Uterus (tissue), 4 donors: Measurements from ENCODE around the gene ALDH3A2. TPM values are rescaled to one million over a fixed set of nuclear protein-coding genes. Genes with fewer than 3 reads are reported as not detected.
A peak's percentile ranks its signal among the peaks of the same experiment; 100 is the strongest.

Experiments used
- DNase-seq, 2 donors: peaks; one replicate each; pipeline ENCODE4 v3.0.0-alpha.2; 2019 to 2020
- H3K27ac ChIP-seq, 2 donors: fragments of 200-600 bp; sonication (generic); 1 replicate in 1 of 2; 2 replicates in 1 of 2; pipeline ENCODE4 v1.5.1; 2016 to 2018
- H3K27me3 ChIP-seq, 2 donors: fragments of 200-600 bp; sonication (generic); one replicate each; pipeline ENCODE4 v1.5.1; 2018 to 2019; ENCODE audit warnings: control low read depth in 1 of 2
- H3K36me3 ChIP-seq, 2 donors: fragments of 200-600 bp; sonication (generic); one replicate each; pipeline ENCODE4 v1.5.1; 2019; ENCODE audit warnings: control low read depth in 1 of 2
- H3K4me1 ChIP-seq, 2 donors: fragments of 200-600 bp; sonication (generic); one replicate each; pipeline ENCODE4 v1.5.1; 2018 to 2019; ENCODE audit warnings: control low read depth in 1 of 2
- H3K4me3 ChIP-seq, 2 donors: fragments of 200-600 bp; sonication (generic); 1 replicate in 1 of 2; 2 replicates in 1 of 2; pipeline ENCODE4 v1.5.1; 2018 to 2019; ENCODE audit warnings: mild to moderate bottlenecking in 1 of 2
- H3K9me3 ChIP-seq, 2 donors: fragments of 200-600 bp; sonication (generic); one replicate each; pipeline ENCODE4 v1.5.1; 2019; ENCODE audit warnings: control low read depth in 1 of 2
- CTCF ChIP-seq, 4 experiments: fragments of 200-600 bp in 2 of 4; fragments of 450-650 bp in 2 of 4; sonication (generic) in 2 of 4; IDR thresholded peaks; one replicate each; pipeline ENCODE4 v1.5.1; 2016 to 2019; ENCODE audit warnings: antibody characterized with exemption in 4 of 4, mild to moderate bottlenecking in 2 of 4, moderate library complexity in 1 of 4
- POLR2A ChIP-seq, 2 donors: fragments of 450-650 bp; IDR thresholded peaks; one replicate each; pipeline ENCODE4 v1.6.1; 2016; ENCODE audit warnings: antibody characterized with exemption in 2 of 2, mild to moderate bottlenecking in 1 of 2, moderate library complexity in 1 of 2
- intact Hi-C: fragments of 100-400 bp; cut with DNase I; formaldehyde crosslinking; loops from one replicate; pipeline ENCODE4 v1.15.1; 2023; ENCODE audit warnings: low total_unique reads
- total RNA-seq, 4 donors: library from RNA; depleted of rRNA in 3 of 4; stranded (reverse); fragments of >200 nt in 3 of 4; gene quantifications; one replicate each; pipeline versions ENCODE4 v1.1.0 to v1.2.4, GENCODE V29; 2014 to 2023
- donor health status: DM: yes; HTN: yes; CAD: no.

The ALDH3A2 gene
- total RNA-seq, 4 donors from 2014 or later: 19.0 to 166 (median 82.5) TPM

DNA sequence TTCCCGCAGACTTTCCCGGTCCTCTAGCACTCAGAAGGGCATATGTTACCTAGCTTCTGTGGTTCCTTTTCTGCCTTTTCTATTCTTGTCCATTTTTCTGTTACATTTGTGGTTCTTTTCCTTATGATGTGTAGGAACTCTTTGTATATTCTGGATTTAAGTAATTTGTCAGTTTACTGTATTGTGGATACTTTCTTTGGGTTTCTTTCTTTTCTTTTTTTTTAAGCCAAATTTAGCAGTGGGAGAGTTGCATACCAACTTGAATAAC lies 657 bp downstream of the ALDH3A2 start:
- intact Hi-C loops: no loop called here
- no peak for TF ChIP-seq POLR2A (IDR thresholded peaks at IDR 0.05)
- TF ChIP-seq CTCF (IDR thresholded peaks at IDR 0.05): no peak
- Histone ChIP-seq H3K27ac (peak overlapping the region; percentile 98 to 99), H3K9me3 (no peaks in the 10 kb centered on the region), H3K36me3 (no peaks in the 10 kb centered on the region), H3K4me3 (peak overlapping the region; percentile 67 to 81), H3K27me3 (no peaks in the 10 kb centered on the region), H3K4me1 (peaks cover 16 to 18% of the 10 kb centered on the region in 2 donors)
- no peak for DNase-seq

DNA sequence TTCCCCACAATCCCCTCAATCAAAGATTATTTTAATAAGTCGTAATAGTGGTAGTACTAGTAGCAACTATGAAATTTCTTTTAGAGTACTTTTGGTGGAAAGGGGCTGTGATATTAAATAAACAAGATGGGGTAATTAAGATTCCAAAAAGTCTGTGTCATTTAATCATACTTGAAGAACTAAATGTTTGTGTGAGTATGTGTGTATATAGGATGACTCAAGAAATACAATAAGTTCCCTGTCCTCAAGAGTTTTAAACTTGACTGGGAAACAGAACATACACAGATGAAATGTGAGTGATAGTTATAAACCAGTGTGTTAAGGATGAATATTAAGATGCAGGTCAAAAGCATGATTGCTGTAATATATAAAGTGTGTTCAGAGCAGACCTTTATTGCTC lies 2.3 kb downstream of the ALDH3A2 start:
- Histone ChIP-seq H3K27ac (peak overlapping the region in 1 of 2 donors; percentile 98), H3K27me3 (no peaks in the 10 kb centered on the region), H3K4me1 (peaks cover 9 to 18% of the 10 kb centered on the region in 2 donors), H3K36me3 (no peaks in the 10 kb centered on the region), H3K4me3 (peak overlapping the region in 1 of 2 donors; percentile 67), H3K9me3 (no peaks in the 10 kb centered on the region)
- intact Hi-C loops: no loop called here
- DNase-seq: no peak
- no peak for TF ChIP-seq CTCF (IDR thresholded peaks at IDR 0.05)
- no peak for TF ChIP-seq POLR2A (IDR thresholded peaks at IDR 0.05)

DNA sequence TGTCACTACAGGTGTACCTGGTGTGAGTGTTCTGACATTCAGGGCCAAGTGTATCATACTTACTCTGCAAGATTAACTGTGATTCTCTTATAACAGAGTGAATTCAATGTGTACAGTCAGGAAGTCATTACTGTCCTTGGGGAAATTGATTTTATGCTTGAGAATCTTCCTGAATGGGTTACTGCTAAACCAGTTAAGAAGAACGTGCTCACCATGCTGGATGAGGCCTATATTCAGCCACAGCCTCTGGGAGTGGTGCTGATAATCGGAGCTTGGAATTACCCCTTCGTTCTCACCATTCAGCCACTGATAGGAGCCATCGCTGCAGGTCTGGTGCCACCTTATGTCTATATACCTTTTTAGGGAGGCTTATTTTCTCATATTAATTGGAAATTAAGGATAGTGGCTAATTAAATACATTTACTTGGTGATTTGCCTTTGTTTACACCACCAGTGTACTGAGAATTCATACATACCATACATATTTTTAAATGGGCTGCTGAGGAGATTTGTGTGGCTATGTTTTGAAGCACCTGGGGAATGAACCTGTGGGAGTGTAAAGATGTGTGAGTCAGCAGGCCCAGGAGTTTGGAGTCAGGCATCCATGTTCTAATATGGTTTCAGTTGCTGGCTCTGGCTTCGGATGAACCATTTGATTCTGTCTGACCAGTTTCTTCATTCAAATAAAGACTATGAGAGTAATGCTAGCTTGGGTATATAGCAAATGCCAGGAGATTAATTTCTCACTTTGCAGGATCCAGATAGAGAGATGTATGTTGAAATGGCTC lies 3.1 kb downstream of the ALDH3A2 start:
- H3K9me3 ChIP-seq: no peaks in the 10 kb centered on the region
- no peak for TF ChIP-seq POLR2A (IDR thresholded peaks at IDR 0.05)
- TF ChIP-seq CTCF (IDR thresholded peaks at IDR 0.05): no peak
- no peak for DNase-seq
- H3K27ac ChIP-seq: peak overlapping the region in 1 of 2 donors; percentile 98
- H3K4me1 ChIP-seq: peaks cover 7 to 18% of the 10 kb centered on the region in 2 donors
- no peaks in the 10 kb centered on the region for H3K27me3 ChIP-seq
- H3K4me3 ChIP-seq: no peak overlapping the region
- intact Hi-C loops: no loop called here
- no peaks in the 10 kb centered on the region for H3K36me3 ChIP-seq

DNA sequence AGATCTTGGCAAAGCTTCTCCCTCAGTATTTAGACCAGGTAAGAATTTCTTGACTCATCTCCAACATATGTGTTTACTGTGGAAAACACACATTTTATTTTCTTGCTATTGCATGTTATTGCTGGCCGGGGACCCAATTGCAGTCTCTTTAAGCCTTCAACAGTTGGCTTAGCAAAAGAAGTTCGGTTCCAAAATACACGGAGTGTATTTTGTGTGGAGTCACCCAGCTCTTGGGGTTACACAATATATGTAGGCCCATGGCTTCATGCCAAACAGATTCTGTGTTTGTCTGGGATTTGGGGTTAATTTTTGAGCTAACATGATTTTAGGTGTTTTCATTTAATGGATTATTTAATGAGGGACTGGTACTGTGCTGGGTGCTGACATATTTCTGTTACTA lies 4.0 kb downstream of the ALDH3A2 start:
- Histone ChIP-seq H3K4me3 (no peak overlapping the region), H3K27me3 (no peaks in the 10 kb centered on the region), H3K4me1 (peaks cover 0 to 14% of the 10 kb centered on the region in 2 donors), H3K27ac (no peak overlapping the region), H3K9me3 (no peaks in the 10 kb centered on the region), H3K36me3 (no peaks in the 10 kb centered on the region)
- intact Hi-C loops: no loop called here
- TF ChIP-seq CTCF (IDR thresholded peaks at IDR 0.05): no peak
- no peak for TF ChIP-seq POLR2A (IDR thresholded peaks at IDR 0.05)
- no peak for DNase-seq

DNA sequence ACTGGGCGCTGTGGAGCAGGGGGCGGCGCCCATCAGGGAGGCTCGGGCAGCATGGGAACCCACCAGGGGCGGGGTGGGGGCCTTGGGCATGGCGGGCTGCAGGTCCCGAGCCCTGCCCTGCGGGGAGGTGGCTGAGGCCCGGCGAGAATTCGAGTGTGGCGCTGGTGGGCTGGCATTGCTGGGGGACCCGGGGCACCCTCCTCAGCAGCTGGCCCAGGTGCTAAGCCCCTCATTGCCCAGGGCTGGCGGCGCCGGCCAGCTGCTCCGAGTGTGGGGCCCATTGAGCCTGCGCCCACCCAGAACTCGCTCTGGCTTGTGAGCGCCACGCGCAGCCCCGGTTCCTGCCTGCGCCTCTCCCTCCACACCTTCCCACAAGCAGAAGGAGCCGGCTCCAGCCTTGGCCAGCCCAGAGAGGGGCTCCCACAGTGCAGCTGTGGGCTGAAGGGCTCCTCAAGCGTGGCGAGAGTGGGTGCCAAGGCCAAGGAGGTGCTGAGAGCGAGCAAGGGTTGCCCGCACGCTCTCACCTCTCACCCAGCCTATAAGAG lies 5.9 kb downstream of the ALDH3A2 start:
- no peak overlapping the region for H3K4me3 ChIP-seq
- H3K27me3 ChIP-seq: no peaks in the 10 kb centered on the region
- TF ChIP-seq POLR2A (IDR thresholded peaks at IDR 0.05) (no peak), CTCF (IDR thresholded peaks at IDR 0.05) (no peak)
- peaks cover 0 to 12% of the 10 kb centered on the region in 2 donors for H3K4me1 ChIP-seq
- intact Hi-C loops: no loop called here
- H3K36me3 ChIP-seq: no peaks in the 10 kb centered on the region
- no peaks in the 10 kb centered on the region for H3K9me3 ChIP-seq
- no peak for DNase-seq
- no peak overlapping the region for H3K27ac ChIP-seq
